Tibial nerve (tissue), 3 donors: ENCODE data around the gene FLRT1.

ENCODE experiments used
- CTCF ChIP-seq, 5 experiments: fragments of 200-600 bp in 3 of 5; fragments of 450-650 bp in 2 of 5; sonication (generic) in 3 of 5; IDR thresholded peaks; one replicate each; pipeline ENCODE4 v1.5.1; 2016 to 2019; ENCODE audit warnings: antibody characterized with exemption in 5 of 5, mild to moderate bottlenecking in 3 of 5, moderate library complexity in 2 of 5
- POLR2A ChIP-seq, 2 donors: fragments of 450-650 bp; IDR thresholded peaks; one replicate each; pipeline ENCODE4 v1.6.1; 2017; ENCODE audit warnings: antibody characterized with exemption in 2 of 2, mild to moderate bottlenecking in 2 of 2, moderate library complexity in 2 of 2

- TF ChIP-seq CTCF (IDR thresholded peaks at IDR 0.05) (no peak), POLR2A (IDR thresholded peaks at IDR 0.05) (no peak)
Measured at GRCh38 chr11:64029773-64030172, 6.0 kb upstream of the FLRT1 start.
